GM08714 (cell line): ENCODE measurements around the gene NEK10.

ENCODE experiments used
- H3K4me3 ChIP-seq: fragments of 200-500 bp; sonication (Bioruptor generic); 2 replicates; pipeline ENCODE4 v1.5.1; 2014; ENCODE audit warnings: mild to moderate bottlenecking, low read length, inconsistent platforms
- ZNF274 ChIP-seq: IDR thresholded peaks from 2 replicates; pipeline ENCODE4 v1.6.1; 2012; ENCODE audit warnings: mild to moderate bottlenecking, low read depth, low read length

The NEK10 gene

DNA sequence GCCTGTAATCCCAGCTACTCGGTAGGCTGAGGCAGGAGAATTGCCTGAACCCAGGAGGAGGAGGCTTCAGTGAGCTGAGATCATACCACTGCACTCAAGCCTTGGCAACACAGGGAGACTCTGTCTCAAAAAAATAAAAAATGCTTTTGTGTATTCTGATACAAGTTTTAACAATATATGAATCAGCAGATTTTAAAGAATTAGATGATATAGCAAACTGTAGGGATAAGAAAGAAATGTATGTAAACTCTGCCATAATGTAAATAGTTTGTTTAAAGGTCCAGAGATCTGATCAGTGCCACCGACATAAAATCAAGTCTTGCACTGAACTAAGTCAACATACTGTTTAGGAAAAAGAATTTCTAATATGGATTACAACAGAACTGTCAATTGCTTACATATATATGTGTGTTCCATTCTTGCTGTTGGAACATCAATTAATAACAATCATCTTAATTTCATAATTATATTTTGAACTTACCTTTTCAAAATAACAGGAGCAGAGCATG is 208.3 kb downstream of the NEK10 start:
- TF ChIP-seq ZNF274, result no peak
- no peak overlapping the region for H3K4me3 ChIP-seq

DNA sequence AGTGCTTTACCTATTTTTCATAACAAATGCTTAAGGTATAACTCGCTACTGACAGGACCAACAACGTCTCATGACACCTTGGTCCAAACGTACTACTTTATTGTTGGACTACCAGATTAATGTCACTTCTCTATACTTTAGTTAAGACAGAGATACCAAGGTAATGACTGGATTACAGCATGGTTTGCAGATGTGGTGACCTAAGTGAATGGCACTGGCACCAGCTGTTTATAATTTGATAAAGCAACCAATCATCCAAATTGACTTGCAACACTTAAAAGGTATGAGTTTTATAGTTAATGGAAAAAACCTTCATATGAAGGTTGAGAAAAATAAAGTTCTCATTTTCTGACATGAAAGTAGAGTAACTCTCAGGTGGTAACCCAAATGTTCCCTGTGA is 209.0 kb downstream of the NEK10 start:
- no peak overlapping the region for H3K4me3 ChIP-seq
- no peak for TF ChIP-seq ZNF274

DNA sequence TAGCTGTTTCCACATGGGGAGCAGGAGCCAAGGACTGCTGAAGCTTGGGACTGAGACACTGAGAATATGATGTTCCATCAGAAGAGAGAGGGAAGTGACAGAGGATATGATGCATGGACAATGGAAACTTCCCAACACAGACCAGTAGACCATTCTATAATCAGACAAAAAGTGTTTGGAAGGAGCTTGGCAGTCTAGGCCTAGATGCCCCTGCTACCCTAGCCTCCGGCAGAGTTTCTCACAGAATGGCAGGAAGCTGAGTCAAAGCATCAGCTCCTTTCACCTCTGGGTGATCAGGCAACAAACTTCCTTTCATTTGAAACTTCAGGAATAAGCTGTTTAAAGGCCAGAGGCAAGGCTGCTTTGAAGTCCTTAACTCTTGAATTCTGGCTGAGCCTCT is 222.0 kb downstream of the NEK10 start:
- H3K4me3 ChIP-seq, result no peak overlapping the region
- TF ChIP-seq ZNF274, result no peak

- no peak for TF ChIP-seq ZNF274
- H3K4me3 ChIP-seq, result no peak overlapping the region
Observed at GRCh38 chr3:27146786-27147185, 222.4 kb downstream of the NEK10 start.

DNA sequence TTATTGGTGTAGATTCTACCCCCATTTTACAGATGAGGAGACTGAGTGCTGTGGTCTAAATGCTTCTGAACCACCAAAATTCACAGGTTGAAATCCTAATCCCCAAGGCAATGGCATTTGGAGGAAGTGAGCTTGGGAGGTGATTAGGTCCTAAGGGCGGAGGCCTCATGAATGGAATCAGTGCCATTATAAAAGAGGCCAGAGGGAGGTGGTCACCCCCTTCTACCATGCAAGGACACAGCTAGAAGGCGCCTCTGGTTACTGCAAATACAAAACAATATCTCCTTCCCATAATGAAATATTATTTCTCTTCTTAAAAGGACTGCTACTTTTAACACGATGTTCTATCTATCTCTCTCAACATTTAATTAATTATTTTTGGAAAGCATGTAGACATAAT is 223.5 kb downstream of the NEK10 start:
- H3K4me3 ChIP-seq, result no peak overlapping the region
- no peak for TF ChIP-seq ZNF274

DNA sequence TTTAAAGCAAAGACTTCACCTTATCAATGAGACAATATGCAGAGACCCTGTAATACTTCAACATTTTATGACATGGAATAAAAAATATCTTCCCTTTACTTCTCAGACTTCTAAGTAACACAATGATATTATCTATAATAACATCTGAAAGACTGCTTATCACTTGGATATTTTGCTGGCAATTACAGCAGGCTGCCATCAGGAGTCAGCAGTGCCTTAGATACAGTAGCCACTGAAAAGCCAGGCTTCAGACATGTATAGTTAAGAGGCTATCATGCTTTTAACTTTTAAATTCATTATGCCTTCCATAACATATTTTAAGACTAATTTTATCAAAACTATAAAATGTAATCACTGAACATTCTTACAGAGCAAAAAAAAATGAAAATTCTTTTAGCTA is 227.5 kb downstream of the NEK10 start:
- TF ChIP-seq ZNF274, result no peak
- no peak overlapping the region for H3K4me3 ChIP-seq

DNA sequence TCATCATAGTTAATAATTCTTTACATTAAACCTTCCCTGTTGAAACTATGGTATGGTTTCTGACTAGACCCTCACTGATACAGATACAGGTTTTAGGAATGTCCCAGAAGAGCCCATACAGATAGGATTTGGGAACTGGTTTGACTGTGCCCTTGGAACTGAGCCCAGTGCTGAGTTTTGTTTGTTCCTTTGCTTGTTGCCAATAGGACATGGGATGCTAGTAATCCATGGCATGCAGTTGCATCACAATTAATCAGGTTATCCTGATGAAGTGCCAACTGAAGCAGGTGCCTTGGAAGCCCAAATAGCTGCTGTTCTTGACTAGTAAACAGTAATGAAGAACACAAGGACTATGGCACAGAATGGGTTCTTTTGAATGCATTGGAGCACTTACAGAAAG is 230.6 kb downstream of the NEK10 start:
- TF ChIP-seq ZNF274, result no peak
- H3K4me3 ChIP-seq, result no peak overlapping the region

GRCh38 chr3:27138005-27138404 is 231.2 kb downstream of the NEK10 start:
- H3K4me3 ChIP-seq, result no peak overlapping the region
- TF ChIP-seq ZNF274, result no peak

DNA sequence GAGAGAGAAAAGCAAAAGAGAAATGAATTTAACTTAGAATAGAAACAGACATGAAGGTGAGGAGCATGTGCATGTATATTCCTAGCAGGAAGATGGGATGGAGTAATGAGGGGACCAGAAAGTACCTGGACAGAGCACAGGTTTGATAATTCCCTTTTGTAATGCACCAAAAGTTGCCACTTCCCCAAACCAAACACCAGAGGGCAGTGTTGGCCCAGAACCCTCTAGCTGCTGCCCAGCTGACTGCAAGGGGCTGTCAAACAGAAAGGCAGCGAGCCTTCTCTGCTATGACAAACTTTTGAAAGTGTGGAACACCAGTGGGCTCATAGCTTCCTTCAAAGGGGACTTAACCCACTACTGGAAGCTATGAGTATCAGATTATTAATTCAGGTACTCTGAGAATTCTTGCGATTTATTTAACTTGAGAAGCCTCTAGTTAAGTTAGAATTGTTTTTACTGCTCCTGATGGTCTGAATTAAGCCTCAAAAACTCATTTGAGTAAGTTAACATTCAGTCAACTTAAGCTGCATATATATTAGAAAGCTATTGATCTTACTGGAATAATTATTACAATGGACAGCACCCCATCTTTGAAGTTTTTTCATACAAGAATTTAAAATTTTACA is 234.9 kb downstream of the NEK10 start:
- H3K4me3 ChIP-seq, result no peak overlapping the region
- TF ChIP-seq ZNF274, result no peak

DNA sequence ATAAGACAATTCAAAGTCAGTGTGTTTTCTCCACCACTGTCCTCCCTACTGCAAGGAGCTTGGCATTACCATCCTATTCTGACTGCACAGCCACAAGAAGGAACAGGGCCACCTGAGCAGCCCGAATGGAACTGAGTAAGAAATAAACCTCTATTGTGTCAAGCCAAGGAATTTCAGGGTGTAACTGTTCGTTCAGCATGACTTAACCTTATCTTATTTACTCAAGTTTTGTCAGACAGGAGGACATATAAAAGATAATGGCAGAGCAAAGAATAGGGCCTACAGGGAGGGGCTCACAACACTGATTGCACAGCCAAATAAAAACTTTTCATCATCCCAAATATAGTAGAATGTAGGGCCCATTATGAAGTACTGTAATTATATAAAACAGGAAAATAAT is 236.1 kb downstream of the NEK10 start:
- TF ChIP-seq ZNF274, result no peak
- no peak overlapping the region for H3K4me3 ChIP-seq

- no peak for TF ChIP-seq ZNF274
- H3K4me3 ChIP-seq, result no peak overlapping the region
Observed at GRCh38 chr3:27130796-27131195, 238.4 kb downstream of the NEK10 start.

- TF ChIP-seq ZNF274, result no peak
- H3K4me3 ChIP-seq, result no peak overlapping the region
Observed at GRCh38 chr3:27127879-27128278, 241.3 kb downstream of the NEK10 start.

- no peak overlapping the region for H3K4me3 ChIP-seq
- TF ChIP-seq ZNF274, result no peak
Observed at GRCh38 chr3:27127195-27127594, 242.0 kb downstream of the NEK10 start.

DNA sequence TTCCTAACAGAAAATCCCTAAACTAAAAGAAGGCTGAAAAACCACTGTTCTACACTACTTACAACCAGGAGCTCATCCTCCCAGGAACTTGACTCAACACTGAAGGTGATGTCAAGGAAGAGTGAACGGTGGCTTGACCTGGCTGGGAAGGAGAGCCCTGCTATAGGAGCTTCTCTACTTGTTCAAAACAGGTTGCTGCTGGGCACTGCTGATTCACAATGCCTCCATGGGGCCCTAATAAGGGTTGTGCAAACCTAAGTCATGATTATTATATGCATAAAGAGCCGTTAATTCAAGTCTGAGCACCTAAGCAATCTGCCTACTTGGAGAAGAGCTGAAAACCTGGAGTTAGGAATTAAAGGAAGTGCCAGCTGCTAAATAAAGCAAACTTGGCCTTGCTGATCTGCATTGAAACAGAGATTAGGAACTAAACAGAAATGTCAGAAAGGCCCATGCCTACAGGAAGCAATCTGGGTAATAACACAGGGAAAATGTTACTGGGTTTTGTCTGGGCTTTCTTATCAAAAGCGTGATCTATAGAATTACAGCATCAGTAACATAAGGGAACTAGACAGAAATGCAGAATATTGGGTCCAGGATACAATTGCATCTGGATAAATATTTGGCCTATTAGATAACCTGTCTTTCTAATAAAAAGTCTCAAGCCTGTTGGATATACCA is 243.2 kb downstream of the NEK10 start:
- no peak overlapping the region for H3K4me3 ChIP-seq
- no peak for TF ChIP-seq ZNF274

GRCh38 chr3:27119639-27120038 is 249.5 kb downstream of the NEK10 start:
- no peak overlapping the region for H3K4me3 ChIP-seq
- no peak for TF ChIP-seq ZNF274
